ENCODE data around the gene PALB2. TPM values are rescaled to one million over a fixed set of nuclear protein-coding genes. Genes with fewer than 3 reads are reported as not detected.

The PALB2 gene
- total and polyA plus RNA-seq, 2 of the 8 experiments (the other 6 are each of a cell fraction or from before 2014, with no cell fraction given): 12.5 to 33.1 TPM

DNA sequence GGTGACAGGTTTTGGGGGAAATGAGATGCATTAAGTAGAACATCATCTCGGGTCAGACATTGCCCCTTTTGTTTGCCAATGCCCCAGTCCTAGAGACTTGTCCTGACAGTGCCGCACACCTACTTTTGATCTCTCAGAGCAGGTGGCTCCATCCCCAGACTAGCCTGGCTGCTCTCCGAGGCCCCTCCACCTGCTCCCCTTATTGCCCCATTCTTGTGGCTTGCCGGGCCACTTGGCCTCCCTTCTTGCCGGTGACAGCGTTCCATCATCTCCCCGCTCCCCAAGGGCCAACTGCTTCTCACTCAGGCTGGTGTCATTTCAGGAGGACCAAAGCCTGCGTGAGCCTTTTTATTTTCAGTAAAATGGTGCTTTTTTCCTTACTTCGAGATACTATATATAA is 68.7 kb downstream of the PALB2 start:
- Histone ChIP-seq H3K9ac (replicated peaks in 1 of 4; ENCODE audit: extremely low read depth in 1 of 4, low read depth in 3 of 4, low read length in 3 of 4) (no peak overlapping the region), H3K36me3 (ENCODE audit: control insufficient read depth in 2 of 4, insufficient read depth in 4 of 4, low read length in 3 of 4) (peaks cover 18 to 52% (median 31%) of the 10 kb centered on the region in 4 experiments; a peak in 7 of 8 replicates), H3K4ac (replicated peaks; ENCODE audit: insufficient read length, low read depth, low read length) (no peak overlapping the region), H3K27me3 (replicated peaks in 1 of 4; ENCODE audit: control insufficient read depth in 3 of 4, extremely low read depth in 1 of 4, insufficient read depth in 3 of 4, low read length in 3 of 4) (no peaks in the 10 kb centered on the region), H3K79me1 (ENCODE audit: low read depth, low read length) (no peaks in the 10 kb centered on the region; the same call in 1 of the 2 replicates), H2AFZ (ENCODE audit: low read length) (no peak overlapping the region), H2BK12ac (ENCODE audit: low read depth, low read length) (no peak overlapping the region), H2BK20ac (ENCODE audit: low read length) (no peak overlapping the region), H3K4me2 (ENCODE audit: insufficient read depth in 1 of 2, low read depth in 2 of 2, low read length in 2 of 2) (no peak overlapping the region), H3K14ac (ENCODE audit: insufficient read length) (no peak overlapping the region), H4K8ac (ENCODE audit: extremely low read depth, insufficient read depth, low read length) (no peak overlapping the region), H3K27ac (ENCODE audit: low read depth, low read length) (no peak overlapping the region), H2BK5ac (ENCODE audit: low read depth, low read length) (no peak overlapping the region), H3K23me2 (ENCODE audit: low read depth, low read length) (no peaks in the 10 kb centered on the region), H4K20me1 (replicated peaks in 1 of 2; ENCODE audit: control insufficient read depth in 1 of 2, insufficient read depth in 2 of 2, low read length in 2 of 2) (peaks cover 0 to 4% of the 10 kb centered on the region in 2 experiments), H3K79me2 (ENCODE audit: control insufficient read depth in 1 of 2, insufficient read depth in 2 of 2, low read length in 2 of 2) (no peaks in the 10 kb centered on the region), H2BK120ac (replicated peaks; ENCODE audit: low read depth, low read length) (no peak overlapping the region), H3K4me3 (ENCODE audit: extremely low read depth in 1 of 4, insufficient read depth in 2 of 4, low read depth in 3 of 4, low read length in 4 of 4) (no peak overlapping the region), H4K5ac (ENCODE audit: insufficient read length, low read depth, low read length) (no peak overlapping the region), H3K18ac (ENCODE audit: extremely low read depth, low read length) (no peak overlapping the region), H2BK15ac (ENCODE audit: low read length) (no peak overlapping the region), H3K9me3 (ENCODE audit: insufficient read depth in 2 of 2, low read depth in 1 of 2, low read length in 1 of 2) (no peaks in the 10 kb centered on the region), H4K91ac (replicated peaks; ENCODE audit: insufficient read length, low read length) (no peak overlapping the region), H3K4me1 (replicated peaks in 1 of 4; ENCODE audit: control insufficient read depth in 3 of 4, insufficient read depth in 4 of 4, low read length in 3 of 4) (no peaks in the 10 kb centered on the region), H3K23ac (ENCODE audit: insufficient read length) (no peak overlapping the region), H2AK5ac (ENCODE audit: low read depth, low read length) (no peak overlapping the region), H3K56ac (replicated peaks; ENCODE audit: insufficient read length, low read depth, low read length) (no peak overlapping the region)
- DNase-seq (ENCODE audit: low read depth in 1 of 2, low spot score in 2 of 2) (no peak), FAIRE-seq (no peak)
- ChIA-PET CTCF (ENCODE audit: partially characterized antibody) (no interaction called here), POLR2A (ENCODE audit: partially characterized antibody) (interaction anchor here (1.2 to 6.8 kb wide), 4 partner anchors 13 to 106 kb away, joined by 3 to 38 read pairs (median 3); partner anchors contain the start of genes EARS2 and UBFD1)
- WGBS, 2 experiments (ENCODE audit: extremely low coverage in 1 of 2, insufficient coverage in 1 of 2, insufficient read length in 1 of 2, insufficient replicate concordance in 2 of 2, low coverage in 1 of 2, low lambda C conversion rate in 2 of 2, missing lambda C conversion rate in 1 of 2): 92% methylated on average over 9 of the region's 9 CpGs; no CpG with 5 or more reads in 1 of the 2 experiments
- TF ChIP-seq KDM4A (IDR thresholded peaks at IDR 0.05; ENCODE audit: low read depth, low read length, severe bottlenecking) (no peak), KDM1A (IDR thresholded peaks at IDR 0.05; ENCODE audit: borderline replicate concordance, low read length) (no peak), ATF2 (IDR thresholded peaks at IDR 0.05; ENCODE audit: low read length) (no peak), SIX5 (IDR thresholded peaks at IDR 0.05; ENCODE audit: low read depth, low read length) (no peak), TBP (IDR thresholded peaks at IDR 0.05; ENCODE audit: low read depth, low read length) (no peak), EP300 (IDR thresholded peaks at IDR 0.05; ENCODE audit: borderline replicate concordance in 1 of 2, low read depth in 2 of 2, low read length in 2 of 2) (no peak), RNF2 (IDR thresholded peaks at IDR 0.05; ENCODE audit: borderline replicate concordance, low read depth, low read length, missing control alignments, poor library complexity, severe bottlenecking) (no peak), JUN (IDR thresholded peaks at IDR 0.05; ENCODE audit: low read depth, low read length) (no peak), TAF7 (optimal IDR thresholded peaks at IDR 0.05; ENCODE audit: borderline replicate concordance, low read depth, low read length) (no peak), FOSL1 (IDR thresholded peaks at IDR 0.05; ENCODE audit: insufficient read depth, low read depth, low read length) (no peak)
- TF ChIP-seq, protein P1, sequence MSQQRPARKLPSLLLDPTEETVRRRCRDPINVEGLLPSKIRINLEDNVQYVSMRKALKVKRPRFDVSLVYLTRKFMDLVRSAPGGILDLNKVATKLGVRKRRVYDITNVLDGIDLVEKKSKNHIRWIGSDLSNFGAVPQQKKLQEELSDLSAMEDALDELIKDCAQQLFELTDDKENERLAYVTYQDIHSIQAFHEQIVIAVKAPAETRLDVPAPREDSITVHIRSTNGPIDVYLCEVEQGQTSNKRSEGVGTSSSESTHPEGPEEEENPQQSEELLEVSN (IDR thresholded peaks at IDR 0.05): no peak

Data from H1 (cell line).